Mucosa of descending colon (tissue), 3 donors: ENCODE data around the gene CES4A. TPM values are rescaled to one million over a fixed set of nuclear protein-coding genes. Genes with fewer than 3 reads are reported as not detected.

Source experiments
- ATAC-seq: fragments of 200-7000 bp; cut with Tn5 transposase; one replicate; pipeline ENCODE4 v1.9.1; 2020; ENCODE audit warnings: mild to moderate bottlenecking, moderate library complexity
- DNase-seq, 3 donors: peaks; one replicate each; pipeline ENCODE4 v3.0.0-alpha.2; 2020
- H3K36me3 ChIP-seq: fragments of 200-600 bp; one replicate; pipeline ENCODE4 v1.8.0; 2021; ENCODE audit warnings: low read depth, mild to moderate bottlenecking
- H3K4me1 ChIP-seq: fragments of 200-600 bp; one replicate; pipeline ENCODE4 v1.8.0; 2021; ENCODE audit warnings: low read depth, mild to moderate bottlenecking
- H3K4me3 ChIP-seq: fragments of 200-600 bp; one replicate; pipeline ENCODE4 v1.8.0; 2021; ENCODE audit warnings: mild to moderate bottlenecking
- H3K9me3 ChIP-seq: fragments of 200-600 bp; one replicate; pipeline ENCODE4 v1.8.0; 2021; ENCODE audit warnings: mild to moderate bottlenecking
- CTCF ChIP-seq: fragments of 200-600 bp; IDR thresholded peaks from one replicate; pipeline ENCODE4 v1.8.0; 2022; ENCODE audit warnings: antibody characterized with exemption, mild to moderate bottlenecking
- intact Hi-C, 2 donors: fragments of 100-400 bp; cut with DNase I in 1 of 2; cut with micrococcal nuclease in 1 of 2; formaldehyde crosslinking; loops; one replicate each; pipeline versions ENCODE4 v1.11.0 to v1.11.1; 2022; cut with DNase I, micrococcal nuclease
- long read RNA-seq, 2 donors: library from polyadenylated mRNA; unstranded; transcript quantifications; one replicate each; pipeline ENCODE4 v2.0.0, GENCODE V29; 2019 to 2021
- total RNA-seq, 3 donors: library from RNA; stranded (reverse); fragmentation: NEBNext Ultra II Directional in 2 of 3; extraction: Animal tissue kit (Norgen Biotek cat#: 25700) in 2 of 3; gene quantifications; one replicate each; pipeline versions ENCODE4 v1.2.1 to v1.2.4, GENCODE V29; 2021 to 2023
- donor health status: DM: no; HTN: no; CAD: no; lungs with moderate emphysema.
- donor health status: DM: no; HTN: no; CAD: no.
- donor health status: DM: no; HTN: yes; CAD: no.

CES4A gene
- total RNA-seq = 10 to 100 TPM in 1 of 3 donors, 1 to 10 TPM in 2; 6.3 to 10.1 (median 8.3) TPM
- long read RNA-seq, donor 1, partial matches to known transcripts = 1 of 5 reads
- long read RNA-seq, donor 1, other reads (novel, unspliced or antisense) = 4 of 5 reads
- long read RNA-seq, donor 2, partial matches to known transcripts = 0 of 4 reads
- long read RNA-seq, donor 2, other reads (novel, unspliced or antisense) = 3 of 4 reads

GRCh38 chr16:66988197-66988788, at the start of gene CES4A:
Gene CES4A, plus strand, starts transcription at chr16:66988589. Its CDS starts 184 bp downstream, at chr16:66988773.
- no peak for DNase-seq
- Histone ChIP-seq H3K4me1 (no peaks in the 10 kb centered on the region), H3K4me3 (no peak within 1 kb of the TSS), H3K9me3 (no peaks in the 10 kb centered on the region), H3K36me3 (no peaks in the 10 kb centered on the region)
- intact Hi-C loops = no loop called here
- TF ChIP-seq CTCF = no peak
- ATAC-seq = peak; percentile 27

GRCh38 chr16:66939366-66939765, 49.0 kb upstream of the CES4A start:
- intact Hi-C loops = no loop called here
- TF ChIP-seq CTCF = no peak
- peaks cover 14% of the 10 kb centered on the region for H3K36me3 ChIP-seq

GRCh38 chr16:66940236-66940635, 48.2 kb upstream of the CES4A start:
- peaks cover 27% of the 10 kb centered on the region for H3K4me1 ChIP-seq
- peaks cover 14% of the 10 kb centered on the region for H3K36me3 ChIP-seq
- no peak for TF ChIP-seq CTCF
- ATAC-seq (no peak), DNase-seq (no peak)
- intact Hi-C loops = no loop called here
- no peaks in the 10 kb centered on the region for H3K9me3 ChIP-seq
- no peak overlapping the region for H3K4me3 ChIP-seq

More at GRCh38 chr16:66939366-66939765, 49.0 kb upstream of the CES4A start:
- ATAC-seq = no peak
- Histone ChIP-seq H3K9me3 (no peaks in the 10 kb centered on the region), H3K4me3 (no peak overlapping the region), H3K4me1 (peaks cover 28% of the 10 kb centered on the region)
- no peak for DNase-seq

GRCh38 chr16:66942981-66943380, 45.4 kb upstream of the CES4A start:
- DNase-seq = no peak
- Histone ChIP-seq H3K4me1 (peaks cover 12% of the 10 kb centered on the region), H3K4me3 (no peak overlapping the region), H3K9me3 (no peaks in the 10 kb centered on the region), H3K36me3 (peaks cover 14% of the 10 kb centered on the region)
- no peak for ATAC-seq
- TF ChIP-seq CTCF = no peak
- intact Hi-C loops = no loop called here

- DNase-seq (peak in 1 of 3 donors; percentile 10), ATAC-seq (no peak)
- Histone ChIP-seq H3K9me3 (no peaks in the 10 kb centered on the region), H3K4me1 (peaks cover 10% of the 10 kb centered on the region), H3K4me3 (no peak overlapping the region), H3K36me3 (peaks cover 14% of the 10 kb centered on the region)
- intact Hi-C loops = no loop called here
- TF ChIP-seq CTCF = no peak
Measured at GRCh38 chr16:66943426-66944053, 44.8 kb upstream of the CES4A start.
